HEK293 (cell line): ENCODE results near the gene HCN4.
A peak's percentile ranks its signal among the peaks of the same experiment; 100 is the strongest.

Experiments
- CTCF ChIA-PET: fragments of 350-600 bp; formaldehyde crosslinking; extraction: SDS; loops from one replicate; lab custom pipeline; 2021; ENCODE audit warnings: antibody characterized with exemption; lab: Yijun Ruan, JAX
- POLR2A ChIA-PET: fragments of 300-600 bp; formaldehyde crosslinking; extraction: SDS; loops from one replicate; lab custom pipeline; 2020; ENCODE audit warnings: antibody characterized with exemption, inconsistent platforms; lab: Yijun Ruan, JAX
- H3K27ac ChIP-seq: fragments of 200-500 bp; sonication (Bioruptor generic); 2 replicates; pipeline ENCODE4 v1.5.1; 2014; ENCODE audit warnings: low read depth, low read length, control low read depth, inconsistent platforms; ENCODE audit errors: extremely low read depth
- H3K36me3 ChIP-seq, 2 experiments: fragments of 200-500 bp in 1 of 2; sonication (Bioruptor generic) in 1 of 2; 1 replicate in 1 of 2; 2 replicates in 1 of 2; pipeline ENCODE4 v1.5.1; 2014 to 2017; ENCODE audit warnings: inconsistent platforms in 2 of 2, low read length in 2 of 2; ENCODE audit not compliant: control insufficient read depth in 2 of 2, insufficient read depth in 1 of 2
- H3K4me1 ChIP-seq: fragments of 200-500 bp; sonication (Bioruptor generic); 2 replicates; pipeline ENCODE4 v1.5.1; 2014; ENCODE audit warnings: mild to moderate bottlenecking, low read length, inconsistent platforms; ENCODE audit not compliant: control insufficient read depth, insufficient read depth
- H3K4me3 ChIP-seq: 2 replicates; pipeline ENCODE4 v1.5.1; 2011; ENCODE audit warnings: low read depth, mild to moderate bottlenecking, control low read depth, low read length, moderate library complexity
- H3K9me3 ChIP-seq: fragments of 200-500 bp; sonication (Bioruptor generic); 2 replicates; pipeline ENCODE4 v1.5.1; 2014; ENCODE audit warnings: low read depth, low read length, inconsistent platforms; ENCODE audit not compliant: control insufficient read depth, insufficient read depth
- EGR2 ChIP-seq: fragments of 450-650 bp; formaldehyde crosslinking; IDR thresholded peaks from 2 replicates; pipeline ENCODE4 v1.5.1; 2016; ENCODE audit warnings: low read depth, missing biosample characterization, missing genetic modification characterization
- GLIS2 ChIP-seq: fragments of 450-650 bp; formaldehyde crosslinking; IDR thresholded peaks from 2 replicates; pipeline ENCODE4 v1.5.1; 2016; ENCODE audit warnings: missing biosample characterization, missing genetic modification characterization
- HOXD13 ChIP-seq: sonication (generic); formaldehyde crosslinking; IDR thresholded peaks from 2 replicates; pipeline ENCODE4 v1.8.0; 2022; ENCODE audit warnings: missing genetic modification reagents, borderline replicate concordance
- MEIS1 ChIP-seq: sonication (generic); formaldehyde crosslinking; IDR thresholded peaks from 2 replicates; pipeline ENCODE4 v1.8.1; 2022; ENCODE audit warnings: missing genetic modification reagents, mild to moderate bottlenecking, borderline replicate concordance
- PRDM1 ChIP-seq: fragments of 450-650 bp; formaldehyde crosslinking; IDR thresholded peaks from 2 replicates; pipeline ENCODE4; 2016; ENCODE audit warnings: missing biosample characterization, missing genetic modification characterization
- PRDM10 ChIP-seq: fragments of 450-650 bp; formaldehyde crosslinking; IDR thresholded peaks from 2 replicates; pipeline ENCODE4 v1.5.1; 2016; ENCODE audit warnings: missing biosample characterization, missing genetic modification characterization
- SP3 ChIP-seq: fragments of 450-650 bp; formaldehyde crosslinking; IDR thresholded peaks from 2 replicates; pipeline ENCODE4 v1.5.1; 2016; ENCODE audit warnings: missing biosample characterization, missing genetic modification characterization
- TRIM28 ChIP-seq: IDR thresholded peaks from 2 replicates; pipeline ENCODE4 v1.6.1; 2011; ENCODE audit warnings: low read length, control low read depth, borderline replicate concordance
- ZBTB6 ChIP-seq: fragments of 450-650 bp; formaldehyde crosslinking; IDR thresholded peaks from 2 replicates; pipeline ENCODE4 v1.5.1; 2017; ENCODE audit warnings: missing biosample characterization, missing genetic modification characterization
- ZNF114 ChIP-seq: fragments of 450-650 bp; formaldehyde crosslinking; IDR thresholded peaks from 2 replicates; pipeline ENCODE4 v1.5.0; 2017; ENCODE audit warnings: missing biosample characterization, missing genetic modification characterization
- ZNF175 ChIP-seq: fragments of 450-650 bp; formaldehyde crosslinking; IDR thresholded peaks from 2 replicates; pipeline ENCODE4 v1.5.1; 2016; ENCODE audit warnings: missing biosample characterization, missing genetic modification characterization
- ZNF354C ChIP-seq: fragments of 450-650 bp; formaldehyde crosslinking; IDR thresholded peaks from 2 replicates; pipeline ENCODE4 v1.5.1; 2016; ENCODE audit warnings: missing biosample characterization, missing genetic modification characterization, low read depth, borderline replicate concordance
- ZNF362 ChIP-seq: fragments of 450-650 bp; formaldehyde crosslinking; IDR thresholded peaks from 2 replicates; pipeline ENCODE4 v1.5.1; 2016; ENCODE audit warnings: missing biosample characterization, missing genetic modification characterization
- ZNF37A ChIP-seq: fragments of 450-650 bp; IDR thresholded peaks from 2 replicates; pipeline ENCODE4 v1.5.1; 2018; ENCODE audit warnings: missing biosample characterization, missing genetic modification characterization
- ZNF558 ChIP-seq: fragments of 450-650 bp; formaldehyde crosslinking; IDR thresholded peaks from 2 replicates; pipeline ENCODE4 v1.5.1; 2016; ENCODE audit warnings: missing biosample characterization, missing genetic modification characterization
- ZNF610 ChIP-seq: fragments of 450-650 bp; formaldehyde crosslinking; IDR thresholded peaks from 2 replicates; pipeline ENCODE4 v1.5.1; 2016; ENCODE audit warnings: missing biosample characterization, missing genetic modification characterization, borderline replicate concordance
- ZNF629 ChIP-seq: fragments of 450-650 bp; formaldehyde crosslinking; IDR thresholded peaks from 2 replicates; pipeline ENCODE4 v1.5.1; 2017; ENCODE audit warnings: missing biosample characterization, missing genetic modification characterization
- ZNF654 ChIP-seq: fragments of 450-650 bp; formaldehyde crosslinking; IDR thresholded peaks from 2 replicates; pipeline ENCODE4 v1.5.1; 2016; ENCODE audit warnings: low read depth, missing biosample characterization, missing genetic modification characterization
- ZNF658 ChIP-seq: fragments of 450-650 bp; formaldehyde crosslinking; IDR thresholded peaks from 2 replicates; pipeline ENCODE4; 2016; ENCODE audit warnings: missing biosample characterization, missing genetic modification characterization
- ZNF670 ChIP-seq: fragments of 450-650 bp; formaldehyde crosslinking; IDR thresholded peaks from 2 replicates; pipeline ENCODE4 v1.5.1; 2016; ENCODE audit warnings: missing biosample characterization, missing genetic modification characterization, low read depth
- ZSCAN4 ChIP-seq: fragments of 450-650 bp; formaldehyde crosslinking; IDR thresholded peaks from 2 replicates; pipeline ENCODE4 v1.5.1; 2017; ENCODE audit warnings: missing biosample characterization, missing genetic modification characterization
- ZXDB ChIP-seq: fragments of 450-650 bp; formaldehyde crosslinking; IDR thresholded peaks from 2 replicates; pipeline ENCODE4 v1.5.1; 2016; ENCODE audit warnings: missing biosample characterization, missing genetic modification characterization

The HCN4 gene

GRCh38 chr15:73389971-73390544 lies 21.3 kb upstream of the HCN4 start:
- CTCF ChIA-PET: interaction anchor here (0.5 kb wide), 1 partner anchor 322 kb away, joined by 3 read pairs; no protein-coding TSS in a partner anchor
- Histone ChIP-seq H3K9me3 (no peaks in the 10 kb centered on the region), H3K27ac (no peak overlapping the region), H3K4me1 (no peaks in the 10 kb centered on the region), H3K4me3 (no peak overlapping the region), H3K36me3 (no peaks in the 10 kb centered on the region)
- TF ChIP-seq ZBTB6 (tag by site-specific recombination) (no peak), ZNF658 (tag by site-specific recombination) (no peak), EGR2 (tag by site-specific recombination) (no peak), ZNF610 (tag by site-specific recombination) (no peak), PRDM10 (tag by site-specific recombination) (peak; percentile 25; the same call in 1 of the 2 replicates), ZNF670 (no peak), ZNF114 (tag by site-specific recombination) (no peak), TRIM28 (no peak)
- POLR2A ChIA-PET: no interaction called here

GRCh38 chr15:73389539-73389938 lies 20.8 kb upstream of the HCN4 start:
- ChIA-PET POLR2A (no interaction called here), CTCF (no interaction called here)
- Histone ChIP-seq H3K36me3 (no peaks in the 10 kb centered on the region), H3K4me1 (no peaks in the 10 kb centered on the region), H3K4me3 (no peak overlapping the region), H3K9me3 (no peaks in the 10 kb centered on the region), H3K27ac (no peak overlapping the region)
- TF ChIP-seq ZNF362 (tag by site-specific recombination): no peak
- no peak for TF ChIP-seq ZNF558 (tag by site-specific recombination)
- no peak for TF ChIP-seq ZNF654
- TF ChIP-seq SP3 (tag by site-specific recombination): no peak
- no peak for TF ChIP-seq MEIS1
- no peak for TF ChIP-seq ZSCAN4
- TF ChIP-seq ZNF37A (tag by site-specific recombination): no peak

- Histone ChIP-seq H3K36me3 (no peaks in the 10 kb centered on the region), H3K4me1 (no peaks in the 10 kb centered on the region), H3K9me3 (no peaks in the 10 kb centered on the region), H3K27ac (no peak overlapping the region), H3K4me3 (no peak overlapping the region)
- ChIA-PET POLR2A (interaction anchor here (1.0 kb wide), 1 partner anchor 232 kb away, joined by 3 read pairs; no protein-coding TSS in a partner anchor), CTCF (no interaction called here)
- TF ChIP-seq ZNF175 (tag by site-specific recombination) (no peak), GLIS2 (tag by site-specific recombination) (peak; percentile 11; the same call in 1 of the 2 replicates), HOXD13 (CRISPR knock-in tag) (no peak), PRDM1 (tag by site-specific recombination) (peak; percentile 62), ZNF629 (tag by site-specific recombination) (peak; percentile 36; the same call in 1 of the 2 replicates), SP3 (tag by site-specific recombination) (0 out of 2 replicates have a peak, but pooled peaks have one; percentile 22), ZXDB (tag by site-specific recombination) (0 out of 2 replicates have a peak, but pooled peaks have one; percentile 15), ZNF354C (tag by site-specific recombination) (no peak)
Observed at GRCh38 chr15:73388256-73388781, 19.6 kb upstream of the HCN4 start.
